HepG2 (cell line): ENCODE data around the gene TMEM80. TPM values are rescaled to one million over a fixed set of nuclear protein-coding genes. Genes with fewer than 3 reads are reported as not detected.

Source experiments
- ATAC-seq: fragments of 200-7000 bp; cut with Tn5 transposase; 3 replicates; pipeline ENCODE4 v1.9.1; 2020; ENCODE audit warnings: mild to moderate bottlenecking, moderate library complexity
- BruUV-seq: library from RNA; stranded (reverse); fragments of 400-500 nt; replicated peaks from 2 replicates; lab custom pipeline; 2021; lab: Mats Ljungman, UMichigan
- CTCF ChIA-PET: fragments of 300-600 bp; formaldehyde crosslinking; extraction: SDS; loops from one replicate; lab custom pipeline; 2021; ENCODE audit warnings: low total read pairs, inconsistent platforms, low intra/inter-chr PET ratio; lab: Yijun Ruan, JAX
- POLR2A ChIA-PET: fragments of 350-600 bp; sonication (Branson Sonifier 250); formaldehyde crosslinking; loops from one replicate; lab custom pipeline; 2020; ENCODE audit warnings: antibody characterized with exemption, inconsistent platforms; lab: Yijun Ruan, JAX
- DNase-seq: peaks from one replicate; pipeline ENCODE4 v3.0.0-alpha.2; 2015; ENCODE audit warnings: low spot score
- FAIRE-seq: peaks from 3 replicates; lab custom pipeline; 2011; peaks lifted over from hg19 to GRCh38; lab: Jason Lieb, UNC
- H2AFZ ChIP-seq: one replicate; pipeline ENCODE4 v1.6.1; 2011; ENCODE audit warnings: low read length, inconsistent platforms
- H3K27ac ChIP-seq: fragments of 300-600 bp; 3 replicates; pipeline ENCODE4 v1.8.0; 2011; ENCODE audit warnings: mixed run types, mild to moderate bottlenecking, mixed read lengths, low read length, inconsistent platforms; ENCODE audit not compliant: insufficient read depth; ENCODE audit errors: extremely low read length
- H3K27me3 ChIP-seq, 2 experiments: fragments of 200-600 bp in 1 of 2; 2 replicates in 1 of 2; 3 replicates in 1 of 2; pipeline versions ENCODE4 v1.6.0 to v1.8.0; 2011; ENCODE audit warnings: low read length in 2 of 2, mild to moderate bottlenecking in 2 of 2, moderate library complexity in 2 of 2, inconsistent platforms in 1 of 2; ENCODE audit not compliant: insufficient read depth in 2 of 2, control insufficient read depth in 1 of 2
- H3K36me3 ChIP-seq, 2 experiments: fragments of 200-600 bp in 1 of 2; replicated peaks in 1 of 2; 2 replicates in 1 of 2; 3 replicates in 1 of 2; pipeline versions ENCODE4 v1.5.1 to v1.8.0; 2011; ENCODE audit warnings: low read length in 2 of 2, inconsistent platforms in 1 of 2; ENCODE audit not compliant: insufficient read depth in 2 of 2, control insufficient read depth in 1 of 2
- H3K4me1 ChIP-seq: 2 replicates; pipeline ENCODE4 v1.5.1; 2012; ENCODE audit warnings: low read length, inconsistent platforms; ENCODE audit not compliant: insufficient read depth
- H3K4me2 ChIP-seq: 2 replicates; pipeline ENCODE4 v1.6.0; 2011; ENCODE audit warnings: low read depth, low read length, inconsistent platforms
- H3K4me3 ChIP-seq, 3 experiments: fragments of 200-600 bp in 1 of 3; sonication (generic), shearing (Covaris generic) in 1 of 3; replicated peaks in 1 of 3; 2 replicates each; pipeline ENCODE4 v1.5.1; 2011 to 2016; ENCODE audit warnings: low read length in 3 of 3, inconsistent platforms in 2 of 3, low read depth in 2 of 3, mild to moderate bottlenecking in 2 of 3, control low read depth in 1 of 3, mixed read lengths in 1 of 3; ENCODE audit not compliant: insufficient read depth in 1 of 3
- H3K79me2 ChIP-seq: one replicate; pipeline ENCODE4 v1.6.1; 2011; ENCODE audit warnings: low read length, inconsistent platforms; ENCODE audit not compliant: insufficient read depth
- H3K9ac ChIP-seq: 2 replicates; pipeline ENCODE4 v1.6.0; 2011; ENCODE audit warnings: mild to moderate bottlenecking, low read depth, low read length, inconsistent platforms; ENCODE audit not compliant: insufficient read depth
- H3K9me3 ChIP-seq: 2 replicates; pipeline ENCODE4 v1.5.1; 2012; ENCODE audit warnings: mild to moderate bottlenecking, low read length
- H4K20me1 ChIP-seq: 2 replicates; pipeline ENCODE4 v1.6.0; 2011; ENCODE audit warnings: inconsistent platforms, mild to moderate bottlenecking, low read length, moderate library complexity; ENCODE audit not compliant: insufficient read depth
- BATF2 ChIP-seq: sonication (generic); formaldehyde crosslinking; IDR thresholded peaks from 2 replicates; pipeline ENCODE4 v1.8.0; 2022; ENCODE audit warnings: mild to moderate bottlenecking, missing genetic modification reagents, moderate library complexity
- E2F5 ChIP-seq: sonication (generic); formaldehyde crosslinking; conservative IDR thresholded peaks from 2 replicates; pipeline ENCODE4 v1.4.0; 2020; ENCODE audit warnings: missing genetic modification reagents
- FOXM1 ChIP-seq: sonication (generic); formaldehyde crosslinking; IDR thresholded peaks from 2 replicates; pipeline ENCODE4 v1.5.0; 2020; ENCODE audit warnings: missing genetic modification reagents
- KDM5A ChIP-seq: fragments of 200-600 bp; sonication (generic); IDR thresholded peaks from 2 replicates; pipeline ENCODE4 v1.7.0; 2018; ENCODE audit warnings: antibody characterized with exemption, mild to moderate bottlenecking, low read length, borderline replicate concordance
- KLF13 ChIP-seq: sonication (generic); formaldehyde crosslinking; IDR thresholded peaks from 2 replicates; pipeline ENCODE4 v1.4.0; 2020; ENCODE audit warnings: mild to moderate bottlenecking, missing genetic modification reagents
- MLXIP ChIP-seq: sonication (generic); formaldehyde crosslinking; IDR thresholded peaks from 2 replicates; pipeline ENCODE4 v1.9.0; 2021; ENCODE audit warnings: missing genetic modification reagents, borderline replicate concordance
- NAIF1 ChIP-seq: sonication (generic); formaldehyde crosslinking; IDR thresholded peaks from 2 replicates; pipeline ENCODE4 v1.5.0; 2020; ENCODE audit warnings: mild to moderate bottlenecking, missing genetic modification reagents, borderline replicate concordance
- NFE2 ChIP-seq: sonication (generic); formaldehyde crosslinking; IDR thresholded peaks from 2 replicates; pipeline ENCODE4 v1.4.0; 2020; ENCODE audit warnings: missing genetic modification reagents
- REXO4 ChIP-seq: sonication (generic); formaldehyde crosslinking; IDR thresholded peaks from 2 replicates; pipeline ENCODE4 v1.8.0; 2022; ENCODE audit warnings: missing genetic modification reagents, mild to moderate bottlenecking, borderline replicate concordance
- ZIK1 ChIP-seq: sonication (generic); formaldehyde crosslinking; IDR thresholded peaks from 2 replicates; pipeline ENCODE4 v1.5.0; 2020; ENCODE audit warnings: mild to moderate bottlenecking, low read depth, missing genetic modification reagents, borderline replicate concordance
- ZNF142 ChIP-seq: sonication (generic); formaldehyde crosslinking; IDR thresholded peaks from 2 replicates; pipeline ENCODE4 v1.4.0; 2020; ENCODE audit warnings: missing genetic modification reagents
- ZNF44 ChIP-seq: sonication (generic); formaldehyde crosslinking; IDR thresholded peaks from 2 replicates; pipeline ENCODE4 v1.5.1; 2020; ENCODE audit warnings: mild to moderate bottlenecking, missing genetic modification reagents
- ZNF607 ChIP-seq: sonication (generic); formaldehyde crosslinking; IDR thresholded peaks from 2 replicates; pipeline ENCODE4 v1.5.1; 2020; ENCODE audit warnings: missing genetic modification reagents, mild to moderate bottlenecking, borderline replicate concordance
- ZNF703 ChIP-seq: sonication (generic); formaldehyde crosslinking; IDR thresholded peaks from 2 replicates; pipeline ENCODE4 v1.5.1; 2020; ENCODE audit warnings: missing genetic modification reagents, mild to moderate bottlenecking, moderate library complexity, borderline replicate concordance
- WGBS: methylation state at CpG from one replicate; pipeline ENCODE4 v1.1.6; 2017; ENCODE audit warnings: low lambda C conversion rate; 5-methylcytosine and 5-hydroxymethylcytosine counted together
- in situ Hi-C: cut with HindIII; loops from 2 replicates; pipeline ENCODE4 v1.10.0; 2017; ENCODE audit warnings: low pct_unique_long_range_greater_than_20kb; ENCODE audit not compliant: extremely low pct_ligation_motif_present
- intact Hi-C: fragments of 100-400 bp; cut with micrococcal nuclease; formaldehyde crosslinking; loops from one replicate; pipeline ENCODE4 v1.10.0; 2022; ENCODE audit not compliant: unreplicated experiment
- polyA plus RNA-seq, 8 experiments: library from polyadenylated mRNA; depleted of rRNA in 3 of 8; stranded (reverse) in 7 of 8; unstranded in 1 of 8; fragments of >200 nt; fragmentation: Illumina TruSeq in 4 of 8; extraction: Trizol in 4 of 8; gene quantifications; 2 replicates each; pipeline versions ENCODE4 v1.2.1 to v1.2.3, GENCODE V29; 2011 to 2016; ENCODE audit warnings: low read depth in 4 of 8, missing spikeins in 1 of 8, mixed read lengths in 1 of 8; ENCODE audit not compliant: insufficient read depth in 1 of 8
- total RNA-seq, 5 experiments: library from RNA; depleted of rRNA; stranded (reverse); fragments of >200 nt; fragmentation: Illumina TruSeq; extraction: Trizol; gene quantifications; 2 replicates each; pipeline ENCODE4 v1.2.3, GENCODE V29; 2016; ENCODE audit warnings: low read depth in 1 of 5

TMEM80 gene
- total and polyA plus RNA-seq, 2 of the 13 experiments (the other 11 are each of a cell fraction or from before 2014, with no cell fraction given) = 5.6 to 17.1 TPM

- H3K9ac ChIP-seq = peak overlapping the region; percentile 88
- peaks cover 5% of the 10 kb centered on the region; the same call in 1 of the 2 replicates for H4K20me1 ChIP-seq
- H3K4me3 ChIP-seq = peak overlapping the region; percentile 80 to 95 (median 85)
- BruUV-seq = no TSS peak
- intact Hi-C loops = no loop called here
- H3K4me2 ChIP-seq = peak overlapping the region; percentile 82
- H3K79me2 ChIP-seq = peaks cover 49% of the 10 kb centered on the region
- no peaks in the 10 kb centered on the region; a peak in 1 of 5 replicates for H3K27me3 ChIP-seq
- ATAC-seq (peak; percentile 27), DNase-seq (no peak), FAIRE-seq (no peak)
- no peak overlapping the region for H2AFZ ChIP-seq
- H3K36me3 ChIP-seq = peaks cover 0 to 6% of the 10 kb centered on the region in 2 experiments; a peak in 2 of 5 replicates
- H3K4me1 ChIP-seq = peaks cover 37% of the 10 kb centered on the region
- ChIA-PET POLR2A (interaction anchor here (1.0 to 3.6 kb wide), 10 partner anchors 9 to 93 kb away, joined by 3 to 33 read pairs (median 4); partner anchors contain the start of genes EPS8L2, GATD1, RPLP2 and TMEM80), CTCF (interaction anchor here (1.9 kb wide), 1 partner anchor 19 kb away, joined by 7 read pairs; no protein-coding TSS in a partner anchor)
- 0% methylated on average over 8 of the region's 18 CpGs for WGBS
- H3K9me3 ChIP-seq = no peaks in the 10 kb centered on the region
- H3K27ac ChIP-seq = peak overlapping the region; percentile 73
- in situ Hi-C loops = no loop called here
- TF ChIP-seq ZNF703 (CRISPR knock-in tag) = no peak
- no peak for TF ChIP-seq MLXIP
- no peak for TF ChIP-seq ZIK1 (CRISPR knock-in tag)
- TF ChIP-seq E2F5 (CRISPR knock-in tag) = no peak
- 0 out of 2 replicates have a peak, but pooled peaks have one; percentile 7 for TF ChIP-seq BATF2
- TF ChIP-seq ZNF44 = 0 out of 2 replicates have a peak, but pooled peaks have one; percentile 6
- no peak for TF ChIP-seq ZNF607
- no peak for TF ChIP-seq KLF13
- TF ChIP-seq KDM5A = 0 out of 2 replicates have a peak, but pooled peaks have one; percentile 8
- no peak for TF ChIP-seq NFE2 (CRISPR knock-in tag)
- no peak for TF ChIP-seq NAIF1
- TF ChIP-seq REXO4 (CRISPR knock-in tag) = no peak
- TF ChIP-seq FOXM1 (CRISPR knock-in tag) = no peak
- TF ChIP-seq ZNF142 = no peak
Measured at GRCh38 chr11:748007-748359, 52.4 kb downstream of the TMEM80 start.
